ENCODE results near the gene ARHGAP18.

ARHGAP18 gene

DNA sequence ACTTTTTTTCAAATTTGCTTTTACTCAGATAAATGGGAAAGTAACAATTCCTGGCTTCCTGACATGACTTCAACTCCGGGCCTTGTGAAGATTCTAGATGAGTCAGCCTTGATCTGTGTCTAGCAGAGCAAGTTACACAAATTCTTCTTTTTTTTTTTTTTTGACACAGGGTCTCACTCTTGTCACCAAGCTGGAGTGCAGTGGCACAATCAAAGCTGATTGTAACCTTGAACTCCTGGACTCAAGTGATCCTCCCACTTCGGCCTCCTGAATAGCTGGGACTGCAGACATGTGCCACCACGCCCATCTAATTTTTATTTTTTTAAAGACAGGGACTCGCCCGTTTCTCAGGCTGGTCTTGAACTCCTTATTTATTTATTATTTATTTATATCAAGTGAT, 7.3 kb upstream of the ARHGAP18 start:
- no peak for DNase-seq

DNA sequence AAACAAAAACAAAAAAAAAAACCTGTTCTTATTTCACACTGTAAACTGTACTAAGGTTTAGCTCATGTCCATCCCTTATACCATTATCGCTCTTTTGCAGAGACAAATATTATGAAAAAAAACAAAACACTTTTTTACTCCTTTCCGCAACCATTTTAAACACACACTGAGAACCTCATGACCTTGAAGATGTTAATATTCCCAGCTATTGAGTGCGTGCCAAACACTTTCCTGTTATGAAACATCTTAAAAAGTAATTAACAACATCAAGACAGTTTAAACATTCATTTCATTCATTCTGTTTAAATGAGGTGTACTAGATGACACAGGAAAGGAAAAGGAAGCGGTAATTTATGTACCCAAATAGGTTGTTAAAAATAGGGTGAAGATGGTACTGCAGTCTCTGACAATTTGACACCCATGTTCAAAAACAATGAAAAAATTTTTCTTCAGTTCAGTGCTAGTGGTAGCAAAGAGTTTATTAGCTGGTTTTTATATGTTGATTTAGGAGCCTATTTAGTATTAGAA, 3.9 kb upstream of the ARHGAP18 start:
- DNase-seq = no peak

DNA sequence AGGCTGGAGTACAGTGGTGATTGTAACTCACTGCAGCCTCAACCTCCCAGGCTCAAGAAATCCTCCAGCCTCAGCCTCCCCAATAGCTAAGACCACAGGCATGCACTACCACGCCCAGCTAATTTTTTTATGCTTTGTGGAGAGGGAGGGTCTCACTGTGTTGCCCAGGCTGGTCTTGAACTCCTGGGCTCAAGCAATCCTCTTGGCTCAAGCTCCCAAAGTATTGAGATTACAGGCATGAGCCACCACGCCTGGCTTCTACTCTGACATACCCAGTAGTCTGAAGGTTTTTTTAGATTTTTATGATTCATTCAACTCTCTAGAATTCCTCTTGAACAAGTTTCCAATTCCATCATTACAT, 1.3 kb upstream of the ARHGAP18 start:
- no peak for DNase-seq

DNA sequence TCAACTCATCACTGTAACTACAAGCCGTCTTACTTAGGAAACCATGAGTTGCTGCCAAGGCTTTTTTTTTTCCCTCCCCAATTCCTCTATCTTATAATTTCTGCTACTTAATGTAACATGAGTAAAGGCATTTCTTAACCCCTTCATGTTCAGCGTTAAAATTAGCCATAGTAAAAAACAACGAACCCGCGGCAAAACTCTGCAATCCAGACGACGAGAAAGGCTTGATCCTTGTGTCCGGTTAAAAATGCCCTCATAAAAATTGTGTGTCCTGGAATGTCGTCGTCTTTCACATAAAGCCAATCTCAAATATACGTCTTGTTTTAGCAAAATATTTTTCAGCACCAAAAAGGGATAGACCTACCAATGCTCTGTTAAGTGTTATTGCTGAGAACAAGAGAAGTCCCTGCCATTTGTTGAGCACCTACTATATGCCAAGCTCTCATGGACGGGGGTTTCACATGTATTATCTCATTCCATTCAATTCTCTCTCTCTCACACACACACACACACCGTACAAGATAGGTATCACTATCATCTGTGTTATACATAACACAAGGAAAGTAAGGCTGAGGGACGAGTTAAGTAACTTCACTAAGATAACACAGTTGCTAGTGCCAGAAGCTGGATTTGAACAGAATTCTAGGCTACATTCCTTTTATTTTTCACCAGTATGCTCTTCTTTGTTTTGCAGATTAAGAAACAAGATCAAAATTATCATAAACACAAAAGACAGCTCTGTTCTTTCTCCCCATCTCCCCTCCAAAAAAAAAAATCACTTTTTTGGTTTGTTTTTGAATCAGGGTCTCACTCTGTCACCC, 683 bp upstream of the ARHGAP18 start:
- no peak for DNase-seq

DNA sequence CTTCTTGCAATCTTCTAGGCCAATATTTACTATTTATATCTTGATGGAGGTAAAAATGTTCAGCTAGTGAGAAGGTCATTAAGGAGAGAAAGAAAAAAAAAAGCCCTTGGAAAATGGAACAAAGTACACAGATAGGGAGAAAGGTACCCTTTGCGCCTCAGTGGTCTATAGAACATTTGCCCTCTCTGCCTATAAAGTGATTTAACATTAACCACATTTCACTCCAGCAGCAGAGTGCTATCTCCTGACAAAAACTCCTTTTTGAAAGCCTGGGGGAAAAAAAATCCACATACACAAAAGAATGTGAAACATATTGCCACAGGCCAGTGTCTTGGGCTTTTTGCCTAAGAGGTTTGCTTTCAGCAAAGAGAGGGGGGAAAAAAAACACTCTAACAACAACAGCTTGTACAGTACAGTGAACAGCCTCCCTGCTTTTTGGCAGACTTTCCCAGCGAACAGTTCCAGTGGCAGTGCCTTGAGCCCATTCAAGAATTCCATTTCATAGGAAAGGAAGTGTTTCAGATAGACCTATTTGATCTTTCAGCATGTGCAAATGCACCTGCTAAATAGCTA, 695 bp downstream of the ARHGAP18 start:
- no peak for DNase-seq

DNA sequence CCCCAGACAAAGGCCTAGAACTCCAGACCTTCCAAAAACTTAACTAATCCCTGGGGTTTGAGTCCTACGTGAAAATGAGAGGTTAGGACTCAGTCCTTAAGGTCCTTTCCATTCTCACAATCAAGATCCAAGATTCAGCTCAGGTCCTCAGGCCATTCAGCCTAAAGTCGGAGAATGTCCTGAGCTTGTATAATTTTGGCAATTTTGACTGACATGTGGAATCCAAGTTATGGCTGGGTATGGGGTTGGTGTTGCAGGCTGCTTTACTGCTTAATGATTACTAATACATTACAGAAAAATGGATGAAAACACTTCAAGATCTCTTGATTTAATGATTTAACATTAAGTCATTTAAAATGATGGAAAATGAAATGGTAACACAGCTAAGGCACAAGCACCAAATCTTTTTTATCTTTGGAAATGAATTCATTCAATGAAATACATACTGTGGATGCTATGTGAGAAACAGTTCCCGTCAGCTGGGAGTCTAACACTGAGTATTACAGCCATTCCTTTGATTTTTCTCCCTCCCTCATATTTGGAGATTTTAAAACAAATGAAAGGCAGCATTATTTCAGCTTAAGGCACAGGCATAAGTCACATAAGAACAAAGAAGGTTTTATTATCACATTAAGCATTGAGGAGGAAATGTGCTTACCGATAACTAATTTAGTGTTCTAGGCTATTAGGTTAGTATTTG, 1.3 kb downstream of the ARHGAP18 start:
- DNase-seq = no peak

DNA sequence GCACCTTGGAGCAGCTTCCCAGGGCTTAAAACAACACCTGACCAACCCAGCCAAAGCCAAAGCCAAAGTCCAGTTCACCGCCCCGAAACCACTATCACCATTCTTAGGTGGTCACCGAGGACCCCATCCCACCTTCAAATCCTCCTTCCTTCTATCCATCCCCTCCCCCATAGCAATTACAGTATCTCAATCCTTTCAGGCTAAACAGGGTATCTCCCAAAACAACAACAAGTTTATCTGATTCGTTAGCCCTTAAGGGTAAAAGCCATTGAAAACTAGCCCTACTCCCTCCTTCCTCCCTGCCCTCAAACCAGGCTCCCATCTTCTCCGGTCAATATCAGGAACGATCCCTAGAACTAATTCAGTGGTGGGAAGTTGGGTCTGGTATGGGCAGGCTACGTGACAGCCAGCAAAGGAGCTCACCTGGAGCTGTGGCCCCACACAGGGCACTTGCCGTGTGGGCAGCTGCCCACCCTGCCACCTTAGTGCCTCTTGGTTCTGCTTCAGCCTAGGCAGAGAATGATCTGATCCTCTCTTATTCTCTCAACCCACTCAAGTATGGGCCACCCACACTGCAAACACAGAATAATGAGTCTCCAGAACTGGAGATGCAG, 2.0 kb downstream of the ARHGAP18 start:
- no peak for DNase-seq

DNA sequence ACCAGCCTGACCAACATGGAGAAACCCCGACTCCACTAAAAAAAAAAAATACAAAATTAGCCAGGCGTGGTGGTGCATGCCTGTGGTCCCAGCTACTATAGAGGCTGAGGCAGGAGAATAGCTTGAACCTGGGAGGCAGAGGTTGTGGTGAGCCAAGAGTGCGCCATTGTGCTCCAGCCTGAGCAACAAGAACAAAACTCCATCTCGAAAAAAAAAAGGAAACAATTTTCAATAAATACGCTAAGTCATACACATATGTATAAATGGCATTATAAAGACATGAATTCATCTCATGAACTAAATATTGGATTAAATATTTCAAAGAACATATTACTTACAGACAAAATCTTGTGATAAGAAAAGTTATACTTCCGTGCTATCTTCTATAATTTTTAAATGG, 2.9 kb downstream of the ARHGAP18 start:
- no peak for DNase-seq

DNA sequence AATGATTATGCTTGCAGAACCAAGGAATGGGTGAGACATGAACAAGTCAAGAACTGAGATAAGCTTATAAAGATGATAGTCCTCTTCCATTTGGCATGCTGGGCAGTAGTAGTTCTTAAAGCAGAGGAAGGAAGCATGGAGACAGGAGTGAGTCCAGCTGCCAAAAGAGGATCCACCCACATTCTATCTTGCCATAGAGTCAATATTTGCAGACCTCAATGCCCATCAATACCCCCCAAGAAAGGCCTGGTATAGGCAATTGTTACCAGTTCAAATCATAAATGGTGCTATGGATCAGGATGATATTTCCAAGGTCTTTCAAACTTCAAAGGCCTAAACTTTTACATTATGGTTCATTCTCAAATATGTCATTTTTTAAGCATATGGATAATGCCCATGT, 4.8 kb downstream of the ARHGAP18 start:
- no peak for DNase-seq

DNA sequence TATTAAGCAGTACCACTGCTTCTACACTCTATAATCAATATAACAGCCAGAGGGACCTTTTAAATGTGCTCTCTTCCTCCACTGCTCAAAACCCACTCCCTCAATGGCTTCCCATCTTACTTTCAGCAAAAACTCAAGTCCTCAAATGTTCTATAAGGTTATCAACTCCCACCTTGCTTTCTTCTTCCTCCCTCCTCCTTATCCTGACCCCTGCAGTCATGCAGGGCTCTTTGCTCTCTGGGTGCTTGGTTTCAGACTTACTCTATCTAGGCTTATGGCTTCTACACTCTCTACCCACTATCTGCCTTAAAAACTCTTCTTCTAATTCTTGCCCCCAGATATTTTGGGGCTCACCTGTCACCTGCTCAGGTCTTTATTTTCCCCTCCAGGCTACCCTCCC, 5.3 kb downstream of the ARHGAP18 start:
- no peak for DNase-seq

DNA sequence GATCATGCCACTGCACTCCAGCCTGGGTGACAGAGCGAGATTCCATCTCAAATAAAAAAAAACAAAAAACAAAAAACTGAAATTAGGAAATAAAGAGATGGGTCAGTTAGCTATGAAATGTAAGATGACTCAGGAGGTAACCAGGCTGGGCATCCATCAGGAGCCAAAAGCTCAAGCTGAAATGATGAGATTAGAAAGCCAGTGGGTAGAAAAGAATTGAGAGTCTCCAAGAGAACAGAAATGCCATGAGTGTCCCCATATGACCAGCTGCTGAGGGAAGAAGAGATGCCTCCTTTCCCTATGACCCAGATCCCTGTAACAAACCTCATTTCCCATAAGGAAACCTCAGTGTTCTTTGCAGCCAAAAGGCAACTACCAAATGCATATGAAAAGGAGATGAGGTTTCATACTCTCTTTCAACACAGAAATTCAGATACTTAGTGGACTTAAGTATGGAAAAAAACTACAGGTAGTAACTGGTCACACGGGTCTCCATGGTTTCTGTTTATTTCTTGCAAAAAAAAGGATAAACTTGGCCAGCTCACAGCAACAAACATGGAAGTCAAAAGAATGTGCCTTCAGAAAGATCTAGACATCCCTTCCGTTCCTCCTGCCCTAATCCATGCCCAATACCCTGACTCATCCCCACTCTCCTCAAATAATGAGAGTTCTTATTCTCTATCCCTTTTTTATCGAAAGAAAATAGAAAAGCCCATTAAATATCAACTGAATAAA, 8.1 kb downstream of the ARHGAP18 start:
- no peak for DNase-seq

DNA sequence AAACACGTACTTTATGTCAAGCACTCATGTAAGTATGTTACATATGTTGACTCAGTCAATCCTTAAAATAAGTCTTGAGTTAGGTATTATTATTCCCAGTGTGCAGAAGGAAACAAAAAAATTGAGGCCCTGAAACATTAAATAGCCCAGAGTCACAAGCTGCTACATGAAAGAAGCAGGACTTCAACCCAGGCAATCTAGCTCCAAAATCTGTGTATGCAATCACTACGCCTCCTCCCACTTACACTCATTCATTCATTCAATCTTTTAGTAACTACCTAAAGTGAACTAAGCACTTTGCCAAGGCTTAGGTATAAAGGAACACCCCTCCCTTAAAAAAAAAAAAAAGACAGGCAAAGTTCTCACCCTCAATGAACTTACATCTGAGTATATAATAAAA, 9.3 kb downstream of the ARHGAP18 start:
- DNase-seq = no peak

DNA sequence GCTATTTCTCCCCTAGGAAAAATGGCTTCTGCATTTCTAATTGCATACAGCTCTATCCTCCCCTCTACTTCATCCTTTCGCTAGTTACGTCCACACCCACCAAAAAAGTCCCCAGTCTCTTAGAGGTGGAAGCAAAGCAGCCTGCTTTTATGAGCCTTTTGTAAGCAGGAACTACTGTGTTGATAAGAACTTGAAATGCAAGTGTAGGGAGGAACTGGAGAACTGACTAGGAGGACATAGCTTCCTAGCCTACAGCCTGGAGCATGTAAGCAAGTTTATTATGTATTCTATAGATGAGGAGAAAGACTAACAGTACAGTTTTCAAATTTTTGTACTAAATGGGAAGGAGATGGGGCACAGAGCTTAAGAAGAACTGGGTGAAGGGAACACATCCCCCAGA, 10.3 kb downstream of the ARHGAP18 start:
- DNase-seq = no peak

DNA sequence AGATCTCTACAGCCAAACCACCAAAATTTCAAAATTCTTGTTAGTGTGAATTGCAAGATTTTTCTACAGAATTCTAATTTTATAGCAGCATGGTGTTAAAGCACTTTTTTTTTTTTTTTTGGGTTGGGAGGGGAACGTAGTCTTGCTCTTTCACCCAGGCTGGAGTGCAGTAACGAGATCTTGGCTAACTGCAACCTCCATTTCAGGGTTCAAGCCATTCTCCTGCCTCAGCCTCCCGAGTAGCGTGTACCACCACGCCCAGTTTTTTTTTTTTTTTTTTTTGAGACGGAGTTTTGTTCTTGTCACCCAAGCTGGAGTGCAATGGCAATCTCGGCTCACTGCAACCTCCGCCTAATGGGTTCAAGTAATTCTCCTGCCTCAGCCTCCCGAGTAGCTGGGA, 11.5 kb downstream of the ARHGAP18 start:
- DNase-seq = no peak

DNA sequence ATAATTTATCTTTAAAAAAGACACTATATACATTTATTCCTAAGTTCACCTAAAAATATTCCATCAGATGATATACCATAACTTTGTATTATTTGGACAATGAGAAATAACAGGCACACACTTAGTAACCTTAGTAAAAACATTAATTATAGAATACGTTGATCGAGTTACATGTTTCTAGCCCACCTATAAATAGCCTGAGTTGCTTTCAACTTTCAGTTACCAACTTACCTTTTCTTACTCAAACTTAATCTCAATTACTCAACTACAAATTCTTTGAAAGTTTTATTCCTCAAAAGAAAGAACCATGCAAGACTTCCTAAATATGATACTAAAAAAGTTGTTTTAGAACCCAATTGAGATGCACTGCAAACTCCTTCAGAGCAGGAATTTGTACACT, 12.2 kb downstream of the ARHGAP18 start:
- DNase-seq = no peak

DNA sequence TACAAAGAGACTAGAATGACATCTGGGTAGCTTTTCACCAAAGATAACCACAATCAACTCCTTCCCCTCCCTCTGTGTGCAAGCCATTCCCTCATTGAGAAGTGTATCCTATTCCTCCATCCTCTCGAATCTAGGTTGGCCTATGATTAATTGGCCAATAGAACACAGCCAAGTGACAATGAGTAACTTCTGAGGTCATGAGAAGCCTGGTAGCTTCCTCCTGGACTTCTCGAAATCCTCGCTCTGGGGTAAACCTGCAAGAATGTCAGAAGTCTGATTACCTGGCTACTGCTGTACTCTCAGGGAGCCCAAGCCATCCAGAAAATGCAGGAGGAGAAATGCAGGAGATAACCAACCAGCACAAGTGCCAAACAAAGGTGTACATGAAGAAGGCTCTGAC, 13.1 kb downstream of the ARHGAP18 start:
- DNase-seq = no peak

DNA sequence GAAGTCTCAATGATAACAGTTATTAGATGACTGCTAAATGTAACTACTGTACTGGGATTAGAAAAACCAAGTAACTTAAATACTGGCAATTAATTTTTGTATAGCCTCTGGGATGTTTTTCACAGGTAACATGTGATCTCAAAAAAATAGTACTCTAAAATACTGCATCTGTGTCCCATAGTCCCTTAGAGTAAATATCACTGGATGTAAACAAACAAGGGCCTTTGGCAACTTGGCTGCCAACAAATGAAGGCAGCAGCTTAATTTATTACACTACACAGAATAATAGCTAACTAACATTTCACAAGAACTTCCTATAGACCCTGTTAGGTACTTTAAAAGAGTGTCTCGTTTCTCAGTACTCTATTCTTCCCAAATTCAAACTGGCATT, 14.0 kb downstream of the ARHGAP18 start:
- no peak for DNase-seq

DNA sequence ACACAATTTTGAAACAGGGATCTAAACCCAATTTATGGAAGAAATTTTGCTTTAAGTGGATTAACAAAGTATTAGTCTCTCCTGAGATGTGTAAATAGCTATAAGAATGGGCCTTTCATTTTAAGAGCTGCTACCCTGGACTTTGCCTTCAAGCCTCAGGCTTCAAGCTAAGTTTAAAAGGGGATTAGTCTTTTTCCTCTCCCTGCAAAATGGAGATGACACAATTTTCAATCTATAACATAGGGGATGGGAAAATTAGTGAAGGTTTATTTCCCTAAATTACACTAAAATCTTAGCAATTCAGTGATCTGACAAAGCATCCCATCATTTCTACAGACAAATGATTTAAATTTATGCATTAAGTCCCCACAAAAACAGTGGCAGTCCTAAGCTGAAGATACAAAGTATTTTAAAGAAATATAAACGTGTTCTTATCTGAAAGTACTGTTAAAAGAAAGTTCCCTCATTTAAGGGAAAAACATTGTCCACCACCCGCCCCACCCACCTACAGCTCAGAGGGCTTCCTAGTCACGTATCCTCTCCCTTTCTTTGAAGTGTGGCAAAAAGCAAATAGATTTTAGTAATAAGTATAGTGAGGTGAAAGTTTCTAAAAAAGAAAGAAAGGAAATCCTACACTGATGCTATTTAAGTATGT, 14.5 kb downstream of the ARHGAP18 start:
- peak; percentile 21 to 22 for DNase-seq

DNA sequence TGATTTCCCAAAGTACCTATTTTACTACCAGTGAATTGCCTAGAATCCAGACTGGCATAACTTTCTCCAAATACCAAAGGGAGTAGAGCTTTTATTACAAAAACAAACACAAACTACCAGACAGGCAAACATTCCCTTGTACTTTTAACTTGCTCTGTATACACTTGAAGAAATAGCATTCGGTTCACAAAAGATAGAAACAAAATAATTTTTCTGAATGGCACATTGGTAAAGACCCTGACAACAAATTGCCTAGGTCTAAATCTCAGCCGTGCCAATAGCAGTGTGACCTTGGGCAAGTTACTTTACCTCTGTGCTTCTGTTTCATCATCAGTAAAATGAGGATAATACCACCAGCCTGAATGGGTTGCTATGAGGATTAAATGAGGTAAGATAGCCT, 15.9 kb downstream of the ARHGAP18 start:
- DNase-seq = no peak

DNA sequence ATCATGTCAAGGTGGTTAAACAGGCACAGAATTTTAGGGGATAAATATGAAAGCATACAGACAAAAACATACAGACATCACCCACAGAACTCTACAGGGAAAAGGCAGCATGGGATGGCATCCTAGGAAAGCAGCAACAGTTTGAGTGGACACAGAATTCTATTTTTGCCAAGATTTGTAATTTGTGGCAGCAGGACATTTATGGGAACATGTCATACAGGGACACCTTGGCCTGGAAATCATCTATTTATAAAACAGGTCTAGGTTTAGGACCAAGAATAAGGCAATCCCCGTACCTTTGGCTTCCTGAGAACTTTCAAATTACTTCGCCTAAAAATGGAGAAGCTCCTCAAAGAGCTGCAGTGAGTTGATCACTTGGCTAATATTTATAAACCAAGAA, 17.5 kb downstream of the ARHGAP18 start:
- DNase-seq = no peak

DNA sequence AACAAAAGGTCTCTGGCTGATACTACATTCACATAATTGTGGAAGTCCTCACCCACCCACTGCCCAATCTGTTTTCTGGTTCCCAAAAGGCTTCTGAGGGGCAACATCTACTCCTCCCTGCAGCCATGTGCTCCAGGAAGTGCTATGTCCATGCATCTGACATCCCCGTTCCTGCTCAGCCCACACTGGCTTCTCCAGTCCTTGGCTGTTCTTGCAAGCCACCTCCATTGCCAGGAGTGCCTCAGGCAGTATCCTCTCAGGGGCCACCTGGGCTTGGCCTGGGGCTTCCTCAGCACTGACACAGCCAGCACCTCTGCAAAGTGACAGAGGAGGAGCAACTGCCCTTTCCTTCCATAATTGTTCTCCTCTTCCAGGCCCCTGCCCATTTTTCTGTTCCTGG, 18.3 kb downstream of the ARHGAP18 start:
- DNase-seq = no peak

DNA sequence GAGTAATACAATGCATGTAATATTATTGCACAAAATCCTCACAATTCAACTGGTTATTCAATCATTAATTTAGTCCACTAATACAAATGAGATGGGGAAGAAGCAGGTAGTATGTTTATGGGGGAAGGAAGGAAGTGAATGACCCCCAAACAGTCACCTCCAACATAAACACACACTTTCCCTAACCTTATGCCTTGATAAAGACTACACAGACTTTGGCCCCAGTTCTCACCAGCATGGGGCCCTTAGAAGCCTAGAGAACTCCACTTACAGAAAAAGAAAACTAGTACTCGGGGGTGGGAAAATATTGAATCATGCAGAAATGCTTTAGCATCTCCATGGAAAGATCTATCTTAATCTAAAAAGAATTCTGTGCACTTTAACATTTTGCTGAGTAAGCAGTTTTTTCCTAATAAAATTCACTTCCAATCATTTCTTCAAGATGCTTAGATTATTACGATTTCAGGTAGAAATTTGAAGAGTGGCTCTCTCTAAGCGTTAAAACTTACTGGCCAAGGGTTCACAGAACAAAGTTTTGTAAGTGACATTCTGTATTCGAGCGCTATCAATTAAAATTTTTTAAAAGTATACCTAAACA, 18.8 kb downstream of the ARHGAP18 start:
- DNase-seq = no peak

All from activated CD4-positive, alpha-beta T cell treated with anti-CD3 and anti-CD28 coated beads, Interleukin-2, amount 50 U/mL, for 4 hours (primary cell).